GM23338 (cell line): Measurements from ENCODE around the gene NELFE.

Experiments
- CTCF ChIP-seq, 2 experiments: fragments of 200-600 bp in 1 of 2; sonication (generic) in 1 of 2; conservative IDR thresholded peaks; 2 replicates each; pipeline versions ENCODE4 v1.5.1 to v1.6.1; 2016 to 2017; ENCODE audit warnings: antibody characterized with exemption in 2 of 2, low read depth in 2 of 2, mild to moderate bottlenecking in 2 of 2, moderate library complexity in 1 of 2
- POLR2AphosphoS5 ChIP-seq: IDR thresholded peaks from 2 replicates; pipeline ENCODE4 v1.6.1; 2016; ENCODE audit warnings: antibody characterized with exemption, low read depth

GRCh38 chr6:31928672-31928939 lies 30.2 kb downstream of the NELFE start:
- no peak for TF ChIP-seq CTCF (conservative IDR thresholded peaks at IDR 0.05; ENCODE audit: low read depth in 2 of 2)
- no peak for TF ChIP-seq POLR2AphosphoS5
